GM23248 (cell line): ENCODE measurements around the gene CLCN7.

Experiments used
- EZH2 ChIP-seq: fragments of 200-600 bp; sonication (generic); IDR thresholded peaks from 2 replicates; pipeline ENCODE4 v1.6.1; 2018; ENCODE audit warnings: antibody characterized with exemption, mild to moderate bottlenecking; ENCODE audit not compliant: insufficient read depth, poor library complexity, severe bottlenecking
- EZH2phosphoT487 ChIP-seq: fragments of 200-600 bp; sonication (generic); IDR thresholded peaks from 2 replicates; pipeline ENCODE4 v1.6.1; 2018; ENCODE audit warnings: antibody characterized with exemption, moderate library complexity, mild to moderate bottlenecking, low read depth; ENCODE audit not compliant: insufficient read depth

- TF ChIP-seq EZH2 (no peak), EZH2phosphoT487 (no peak)
Observed at GRCh38 chr16:1429631-1430030, 45.2 kb downstream of the CLCN7 start.
